HepG2 (cell line): ENCODE measurements around the gene C9. TPM values are rescaled to one million over a fixed set of nuclear protein-coding genes. Genes with fewer than 3 reads are reported as not detected.

Experiments
- ATAC-seq: fragments of 200-7000 bp; cut with Tn5 transposase; 3 replicates; pipeline ENCODE4 v1.9.1; 2020; ENCODE audit warnings: mild to moderate bottlenecking, moderate library complexity
- BruUV-seq: library from RNA; stranded (reverse); fragments of 400-500 nt; replicated peaks from 2 replicates; lab custom pipeline; 2021; lab: Mats Ljungman, UMichigan
- CTCF ChIA-PET: fragments of 300-600 bp; formaldehyde crosslinking; extraction: SDS; loops from one replicate; lab custom pipeline; 2021; ENCODE audit warnings: low total read pairs, inconsistent platforms, low intra/inter-chr PET ratio; lab: Yijun Ruan, JAX
- POLR2A ChIA-PET: fragments of 350-600 bp; sonication (Branson Sonifier 250); formaldehyde crosslinking; loops from one replicate; lab custom pipeline; 2020; ENCODE audit warnings: antibody characterized with exemption, inconsistent platforms; lab: Yijun Ruan, JAX
- DNase-seq: peaks from one replicate; pipeline ENCODE4 v3.0.0-alpha.2; 2015; ENCODE audit warnings: low spot score
- FAIRE-seq: peaks from 3 replicates; lab custom pipeline; 2011; peaks lifted over from hg19 to GRCh38; lab: Jason Lieb, UNC
- H2AFZ ChIP-seq: one replicate; pipeline ENCODE4 v1.6.1; 2011; ENCODE audit warnings: low read length, inconsistent platforms
- H3K27ac ChIP-seq: fragments of 300-600 bp; 3 replicates; pipeline ENCODE4 v1.8.0; 2011; ENCODE audit warnings: mixed run types, mild to moderate bottlenecking, mixed read lengths, low read length, inconsistent platforms; ENCODE audit not compliant: insufficient read depth; ENCODE audit errors: extremely low read length
- H3K27me3 ChIP-seq, 2 experiments: fragments of 200-600 bp in 1 of 2; 2 replicates in 1 of 2; 3 replicates in 1 of 2; pipeline versions ENCODE4 v1.6.0 to v1.8.0; 2011; ENCODE audit warnings: low read length in 2 of 2, mild to moderate bottlenecking in 2 of 2, moderate library complexity in 2 of 2, inconsistent platforms in 1 of 2; ENCODE audit not compliant: insufficient read depth in 2 of 2, control insufficient read depth in 1 of 2
- H3K36me3 ChIP-seq, 2 experiments: fragments of 200-600 bp in 1 of 2; replicated peaks in 1 of 2; 2 replicates in 1 of 2; 3 replicates in 1 of 2; pipeline versions ENCODE4 v1.5.1 to v1.8.0; 2011; ENCODE audit warnings: low read length in 2 of 2, inconsistent platforms in 1 of 2; ENCODE audit not compliant: insufficient read depth in 2 of 2, control insufficient read depth in 1 of 2
- H3K4me1 ChIP-seq: 2 replicates; pipeline ENCODE4 v1.5.1; 2012; ENCODE audit warnings: low read length, inconsistent platforms; ENCODE audit not compliant: insufficient read depth
- H3K4me2 ChIP-seq: 2 replicates; pipeline ENCODE4 v1.6.0; 2011; ENCODE audit warnings: low read depth, low read length, inconsistent platforms
- H3K4me3 ChIP-seq, 3 experiments: fragments of 200-600 bp in 1 of 3; sonication (generic), shearing (Covaris generic) in 1 of 3; replicated peaks in 1 of 3; 2 replicates each; pipeline ENCODE4 v1.5.1; 2011 to 2016; ENCODE audit warnings: low read length in 3 of 3, inconsistent platforms in 2 of 3, low read depth in 2 of 3, mild to moderate bottlenecking in 2 of 3, control low read depth in 1 of 3, mixed read lengths in 1 of 3; ENCODE audit not compliant: insufficient read depth in 1 of 3
- H3K79me2 ChIP-seq: one replicate; pipeline ENCODE4 v1.6.1; 2011; ENCODE audit warnings: low read length, inconsistent platforms; ENCODE audit not compliant: insufficient read depth
- H3K9ac ChIP-seq: 2 replicates; pipeline ENCODE4 v1.6.0; 2011; ENCODE audit warnings: mild to moderate bottlenecking, low read depth, low read length, inconsistent platforms; ENCODE audit not compliant: insufficient read depth
- H3K9me3 ChIP-seq: 2 replicates; pipeline ENCODE4 v1.5.1; 2012; ENCODE audit warnings: mild to moderate bottlenecking, low read length
- H4K20me1 ChIP-seq: 2 replicates; pipeline ENCODE4 v1.6.0; 2011; ENCODE audit warnings: inconsistent platforms, mild to moderate bottlenecking, low read length, moderate library complexity; ENCODE audit not compliant: insufficient read depth
- CCDC6 ChIP-seq: sonication (generic); formaldehyde crosslinking; IDR thresholded peaks from 2 replicates; pipeline ENCODE4 v1.8.1; 2022; ENCODE audit warnings: mild to moderate bottlenecking, missing genetic modification reagents, moderate library complexity
- DNMT3B ChIP-seq: conservative IDR thresholded peaks from 2 replicates; pipeline ENCODE4 v1.6.1; 2016; ENCODE audit warnings: missing biosample characterization, control low read depth
- FLYWCH1 ChIP-seq: sonication (generic); formaldehyde crosslinking; IDR thresholded peaks from 2 replicates; pipeline ENCODE4 v1.8.1; 2023; ENCODE audit warnings: mild to moderate bottlenecking, missing genetic modification reagents
- PAX8 ChIP-seq: sonication (generic); formaldehyde crosslinking; IDR thresholded peaks from 2 replicates; pipeline ENCODE4 v1.8.0; 2022; ENCODE audit warnings: mild to moderate bottlenecking, missing genetic modification reagents, borderline replicate concordance
- PTBP1 ChIP-seq: fragments of 200-400 bp; formaldehyde crosslinking; IDR thresholded peaks from 2 replicates; pipeline ENCODE4 v1.6.1; 2018; ENCODE audit warnings: low read length, low read depth; ENCODE audit not compliant: poor library complexity, severe bottlenecking
- RFX1 ChIP-seq: fragments of 450-650 bp; IDR thresholded peaks from 2 replicates; pipeline ENCODE4 v1.6.1; 2017
- TEAD2 ChIP-seq: sonication (generic); formaldehyde crosslinking; IDR thresholded peaks from 2 replicates; pipeline ENCODE4 v1.9.0; 2021; ENCODE audit warnings: missing genetic modification reagents
- ZNF703 ChIP-seq: sonication (generic); formaldehyde crosslinking; IDR thresholded peaks from 2 replicates; pipeline ENCODE4 v1.5.1; 2020; ENCODE audit warnings: missing genetic modification reagents, mild to moderate bottlenecking, moderate library complexity, borderline replicate concordance
- ZNF772 ChIP-seq: sonication (generic); formaldehyde crosslinking; IDR thresholded peaks from 2 replicates; pipeline ENCODE4 v1.5.0; 2020; ENCODE audit warnings: mild to moderate bottlenecking, missing genetic modification reagents
- ZNF790 ChIP-seq: sonication (generic); formaldehyde crosslinking; IDR thresholded peaks from 2 replicates; pipeline ENCODE4 v1.8.0; 2022; ENCODE audit warnings: missing genetic modification reagents, mild to moderate bottlenecking, borderline replicate concordance
- ZNF839 ChIP-seq: sonication (generic); formaldehyde crosslinking; IDR thresholded peaks from 2 replicates; pipeline ENCODE4 v1.4.0; 2020; ENCODE audit warnings: missing genetic modification reagents, mild to moderate bottlenecking, borderline replicate concordance
- in situ Hi-C: cut with HindIII; loops from 2 replicates; pipeline ENCODE4 v1.10.0; 2017; ENCODE audit warnings: low pct_unique_long_range_greater_than_20kb; ENCODE audit not compliant: extremely low pct_ligation_motif_present
- intact Hi-C: fragments of 100-400 bp; cut with micrococcal nuclease; formaldehyde crosslinking; loops from one replicate; pipeline ENCODE4 v1.10.0; 2022; ENCODE audit not compliant: unreplicated experiment
- polyA plus RNA-seq, 8 experiments: library from polyadenylated mRNA; depleted of rRNA in 3 of 8; stranded (reverse) in 7 of 8; unstranded in 1 of 8; fragments of >200 nt; fragmentation: Illumina TruSeq in 4 of 8; extraction: Trizol in 4 of 8; gene quantifications; 2 replicates each; pipeline versions ENCODE4 v1.2.1 to v1.2.3, GENCODE V29; 2011 to 2016; ENCODE audit warnings: low read depth in 4 of 8, missing spikeins in 1 of 8, mixed read lengths in 1 of 8; ENCODE audit not compliant: insufficient read depth in 1 of 8
- total RNA-seq, 5 experiments: library from RNA; depleted of rRNA; stranded (reverse); fragments of >200 nt; fragmentation: Illumina TruSeq; extraction: Trizol; gene quantifications; 2 replicates each; pipeline ENCODE4 v1.2.3, GENCODE V29; 2016; ENCODE audit warnings: low read depth in 1 of 5
- TF ChIP-seq, protein P1 (sequence below): sonication (generic); formaldehyde crosslinking; IDR thresholded peaks from 2 replicates; pipeline ENCODE4 v1.8.1; 2023; ENCODE audit warnings: mild to moderate bottlenecking, missing genetic modification reagents
- TF ChIP-seq, protein P2 (sequence below): sonication (generic); formaldehyde crosslinking; IDR thresholded peaks from 2 replicates; pipeline ENCODE4 v1.4.0; 2020; ENCODE audit warnings: missing genetic modification reagents
- TF ChIP-seq, protein P3 (sequence below): sonication (generic); formaldehyde crosslinking; conservative IDR thresholded peaks from 2 replicates; pipeline ENCODE4 v1.8.1; 2023; ENCODE audit warnings: missing genetic modification reagents
- TF ChIP-seq, protein P4 (sequence below), 2 experiments: fragments of 450-650 bp in 1 of 2; sonication (generic) in 1 of 2; formaldehyde crosslinking; IDR thresholded peaks; 2 replicates each; pipeline versions ENCODE4 v1.5.0 to v1.8.0; 2020 to 2022; ENCODE audit warnings: mild to moderate bottlenecking in 1 of 2, missing genetic modification reagents in 1 of 2
- TF ChIP-seq, protein P5 (sequence below): sonication (generic); formaldehyde crosslinking; IDR thresholded peaks from 2 replicates; pipeline ENCODE4; 2020; ENCODE audit warnings: missing genetic modification reagents, mild to moderate bottlenecking, borderline replicate concordance
- TF ChIP-seq, protein P6 (sequence below): sonication (generic); formaldehyde crosslinking; IDR thresholded peaks from 2 replicates; pipeline ENCODE4 v1.5.0; 2020; ENCODE audit warnings: missing genetic modification reagents

The C9 gene
- total and polyA plus RNA-seq, 2 of the 13 experiments (the other 11 are each of a cell fraction or from before 2014, with no cell fraction given) = not detected

DNA sequence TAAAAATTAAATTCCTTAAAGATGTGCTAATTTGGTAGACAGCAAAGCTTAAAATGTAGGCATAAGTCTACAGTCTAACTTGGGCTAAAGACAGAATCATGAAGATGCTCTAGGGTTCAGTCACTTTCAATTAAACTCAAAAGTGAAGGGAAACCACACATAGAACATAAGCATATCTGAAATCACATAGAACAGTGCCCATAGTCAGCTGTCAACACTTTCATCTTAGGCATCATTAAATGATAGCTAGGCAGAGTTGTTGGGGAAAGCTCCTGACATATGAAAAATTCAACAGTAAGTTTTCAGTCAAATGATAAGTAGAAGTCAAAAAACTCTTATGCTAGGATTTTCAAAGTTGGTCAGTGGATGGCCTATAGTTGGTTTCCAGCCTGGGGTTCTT, 49.5 kb upstream of the C9 start:
- FAIRE-seq (no peak), ATAC-seq (no peak), DNase-seq (no peak)
- Histone ChIP-seq H3K27me3 (no peaks in the 10 kb centered on the region), H3K4me3 (no peak overlapping the region), H3K27ac (no peak overlapping the region), H3K4me2 (no peak overlapping the region), H3K36me3 (peaks cover 0 to 2% of the 10 kb centered on the region in 2 experiments; a peak in 1 of 5 replicates), H3K9me3 (no peaks in the 10 kb centered on the region), H3K9ac (no peak overlapping the region), H2AFZ (no peak overlapping the region), H3K4me1 (peaks cover 67% of the 10 kb centered on the region), H4K20me1 (no peaks in the 10 kb centered on the region), H3K79me2 (peaks cover 8% of the 10 kb centered on the region)
- in situ Hi-C loops = no loop called here
- ChIA-PET CTCF (no interaction called here), POLR2A (interaction anchor here (1.9 to 3.0 kb wide), 2 partner anchors 10 to 13 kb away, joined by 10 to 22 read pairs; partner anchors contain the start of gene DAB2)
- intact Hi-C loops = loop anchor here (1.0 kb wide), 1 partner anchor 11 kb away; the partner anchor contains the start of gene DAB2
- TF ChIP-seq DNMT3B (CRISPR knock-in tag) (no peak), ZNF703 (CRISPR knock-in tag) (no peak), ZNF790 (CRISPR knock-in tag) (no peak), CCDC6 (CRISPR knock-in tag) (no peak), TEAD2 (CRISPR knock-in tag) (no peak), ZNF839 (CRISPR knock-in tag) (no peak), ZNF772 (CRISPR knock-in tag) (no peak), FLYWCH1 (no peak), PTBP1 (no peak), RFX1 (no peak), PAX8 (CRISPR knock-in tag) (no peak)
- TF ChIP-seq, protein P1, sequence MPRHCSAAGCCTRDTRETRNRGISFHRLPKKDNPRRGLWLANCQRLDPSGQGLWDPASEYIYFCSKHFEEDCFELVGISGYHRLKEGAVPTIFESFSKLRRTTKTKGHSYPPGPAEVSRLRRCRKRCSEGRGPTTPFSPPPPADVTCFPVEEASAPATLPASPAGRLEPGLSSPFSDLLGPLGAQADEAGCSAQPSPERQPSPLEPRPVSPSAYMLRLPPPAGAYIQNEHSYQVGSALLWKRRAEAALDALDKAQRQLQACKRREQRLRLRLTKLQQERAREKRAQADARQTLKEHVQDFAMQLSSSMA (CRISPR knock-in tag) = no peak
- TF ChIP-seq, protein P2, sequence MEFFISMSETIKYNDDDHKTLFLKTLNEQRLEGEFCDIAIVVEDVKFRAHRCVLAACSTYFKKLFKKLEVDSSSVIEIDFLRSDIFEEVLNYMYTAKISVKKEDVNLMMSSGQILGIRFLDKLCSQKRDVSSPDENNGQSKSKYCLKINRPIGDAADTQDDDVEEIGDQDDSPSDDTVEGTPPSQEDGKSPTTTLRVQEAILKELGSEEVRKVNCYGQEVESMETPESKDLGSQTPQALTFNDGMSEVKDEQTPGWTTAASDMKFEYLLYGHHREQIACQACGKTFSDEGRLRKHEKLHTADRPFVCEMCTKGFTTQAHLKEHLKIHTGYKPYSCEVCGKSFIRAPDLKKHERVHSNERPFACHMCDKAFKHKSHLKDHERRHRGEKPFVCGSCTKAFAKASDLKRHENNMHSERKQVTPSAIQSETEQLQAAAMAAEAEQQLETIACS (CRISPR knock-in tag) = no peak
- TF ChIP-seq, protein P3, sequence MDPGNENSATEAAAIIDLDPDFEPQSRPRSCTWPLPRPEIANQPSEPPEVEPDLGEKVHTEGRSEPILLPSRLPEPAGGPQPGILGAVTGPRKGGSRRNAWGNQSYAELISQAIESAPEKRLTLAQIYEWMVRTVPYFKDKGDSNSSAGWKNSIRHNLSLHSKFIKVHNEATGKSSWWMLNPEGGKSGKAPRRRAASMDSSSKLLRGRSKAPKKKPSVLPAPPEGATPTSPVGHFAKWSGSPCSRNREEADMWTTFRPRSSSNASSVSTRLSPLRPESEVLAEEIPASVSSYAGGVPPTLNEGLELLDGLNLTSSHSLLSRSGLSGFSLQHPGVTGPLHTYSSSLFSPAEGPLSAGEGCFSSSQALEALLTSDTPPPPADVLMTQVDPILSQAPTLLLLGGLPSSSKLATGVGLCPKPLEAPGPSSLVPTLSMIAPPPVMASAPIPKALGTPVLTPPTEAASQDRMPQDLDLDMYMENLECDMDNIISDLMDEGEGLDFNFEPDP (CRISPR knock-in tag) = no peak
- TF ChIP-seq, protein P4, sequence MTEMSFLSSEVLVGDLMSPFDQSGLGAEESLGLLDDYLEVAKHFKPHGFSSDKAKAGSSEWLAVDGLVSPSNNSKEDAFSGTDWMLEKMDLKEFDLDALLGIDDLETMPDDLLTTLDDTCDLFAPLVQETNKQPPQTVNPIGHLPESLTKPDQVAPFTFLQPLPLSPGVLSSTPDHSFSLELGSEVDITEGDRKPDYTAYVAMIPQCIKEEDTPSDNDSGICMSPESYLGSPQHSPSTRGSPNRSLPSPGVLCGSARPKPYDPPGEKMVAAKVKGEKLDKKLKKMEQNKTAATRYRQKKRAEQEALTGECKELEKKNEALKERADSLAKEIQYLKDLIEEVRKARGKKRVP (CRISPR knock-in tag; IDR thresholded peaks at IDR 0.05) = no peak
- TF ChIP-seq, protein P5, sequence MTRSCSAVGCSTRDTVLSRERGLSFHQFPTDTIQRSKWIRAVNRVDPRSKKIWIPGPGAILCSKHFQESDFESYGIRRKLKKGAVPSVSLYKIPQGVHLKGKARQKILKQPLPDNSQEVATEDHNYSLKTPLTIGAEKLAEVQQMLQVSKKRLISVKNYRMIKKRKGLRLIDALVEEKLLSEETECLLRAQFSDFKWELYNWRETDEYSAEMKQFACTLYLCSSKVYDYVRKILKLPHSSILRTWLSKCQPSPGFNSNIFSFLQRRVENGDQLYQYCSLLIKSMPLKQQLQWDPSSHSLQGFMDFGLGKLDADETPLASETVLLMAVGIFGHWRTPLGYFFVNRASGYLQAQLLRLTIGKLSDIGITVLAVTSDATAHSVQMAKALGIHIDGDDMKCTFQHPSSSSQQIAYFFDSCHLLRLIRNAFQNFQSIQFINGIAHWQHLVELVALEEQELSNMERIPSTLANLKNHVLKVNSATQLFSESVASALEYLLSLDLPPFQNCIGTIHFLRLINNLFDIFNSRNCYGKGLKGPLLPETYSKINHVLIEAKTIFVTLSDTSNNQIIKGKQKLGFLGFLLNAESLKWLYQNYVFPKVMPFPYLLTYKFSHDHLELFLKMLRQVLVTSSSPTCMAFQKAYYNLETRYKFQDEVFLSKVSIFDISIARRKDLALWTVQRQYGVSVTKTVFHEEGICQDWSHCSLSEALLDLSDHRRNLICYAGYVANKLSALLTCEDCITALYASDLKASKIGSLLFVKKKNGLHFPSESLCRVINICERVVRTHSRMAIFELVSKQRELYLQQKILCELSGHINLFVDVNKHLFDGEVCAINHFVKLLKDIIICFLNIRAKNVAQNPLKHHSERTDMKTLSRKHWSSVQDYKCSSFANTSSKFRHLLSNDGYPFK (CRISPR knock-in tag) = no peak
- TF ChIP-seq, protein P6, sequence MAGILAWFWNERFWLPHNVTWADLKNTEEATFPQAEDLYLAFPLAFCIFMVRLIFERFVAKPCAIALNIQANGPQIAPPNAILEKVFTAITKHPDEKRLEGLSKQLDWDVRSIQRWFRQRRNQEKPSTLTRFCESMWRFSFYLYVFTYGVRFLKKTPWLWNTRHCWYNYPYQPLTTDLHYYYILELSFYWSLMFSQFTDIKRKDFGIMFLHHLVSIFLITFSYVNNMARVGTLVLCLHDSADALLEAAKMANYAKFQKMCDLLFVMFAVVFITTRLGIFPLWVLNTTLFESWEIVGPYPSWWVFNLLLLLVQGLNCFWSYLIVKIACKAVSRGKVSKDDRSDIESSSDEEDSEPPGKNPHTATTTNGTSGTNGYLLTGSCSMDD (CRISPR knock-in tag) = no peak
- BruUV-seq = no TSS peak
